ENCODE measurements around the gene ZC3H12C. TPM values are rescaled to one million over a fixed set of nuclear protein-coding genes. Genes with fewer than 3 reads are reported as not detected.

ZC3H12C gene
- total RNA-seq, 2 experiments from 2014 or later = not detected

- H2AFZ ChIP-seq (ENCODE audit: low read length) = no peak overlapping the region
- BruUV-seq (replicated peaks) = no TSS peak
- ChIA-PET CTCF (ENCODE audit: unreplicated experiment) (no interaction called here), POLR2A (interaction anchor here (0.6 to 1.3 kb wide), 3 partner anchors 17 to 226 kb away, joined by 3 read pairs; no protein-coding TSS in a partner anchor)
- no peak overlapping the region for H3K27ac ChIP-seq (ENCODE audit: low read depth, low read length, poor library complexity, severe bottlenecking)
- H3K4me2 ChIP-seq (ENCODE audit: low read length) = no peak overlapping the region
- H4K20me1 ChIP-seq (ENCODE audit: insufficient read depth, low read length) = no peaks in the 10 kb centered on the region
- H3K79me2 ChIP-seq (ENCODE audit: insufficient read depth, low read depth, low read length) = no peaks in the 10 kb centered on the region
- no peaks in the 10 kb centered on the region for H3K9me3 ChIP-seq (ENCODE audit: low read length)
- H3K9me2 ChIP-seq (ENCODE audit: insufficient read depth, low read length) = no peaks in the 10 kb centered on the region
- no peak for DNase-seq (ENCODE audit: low spot score)
- H3K4me3 ChIP-seq (ENCODE audit: low read depth, low read length, poor library complexity, severe bottlenecking) = no peak overlapping the region
- intact Hi-C loops (cut with micrococcal nuclease; ENCODE audit: unreplicated experiment) = no loop called here
- TF ChIP-seq EZH2phosphoT487 (IDR thresholded peaks at IDR 0.05; ENCODE audit: borderline replicate concordance, low read depth, low read length) = no peak
- TF ChIP-seq, protein P1, sequence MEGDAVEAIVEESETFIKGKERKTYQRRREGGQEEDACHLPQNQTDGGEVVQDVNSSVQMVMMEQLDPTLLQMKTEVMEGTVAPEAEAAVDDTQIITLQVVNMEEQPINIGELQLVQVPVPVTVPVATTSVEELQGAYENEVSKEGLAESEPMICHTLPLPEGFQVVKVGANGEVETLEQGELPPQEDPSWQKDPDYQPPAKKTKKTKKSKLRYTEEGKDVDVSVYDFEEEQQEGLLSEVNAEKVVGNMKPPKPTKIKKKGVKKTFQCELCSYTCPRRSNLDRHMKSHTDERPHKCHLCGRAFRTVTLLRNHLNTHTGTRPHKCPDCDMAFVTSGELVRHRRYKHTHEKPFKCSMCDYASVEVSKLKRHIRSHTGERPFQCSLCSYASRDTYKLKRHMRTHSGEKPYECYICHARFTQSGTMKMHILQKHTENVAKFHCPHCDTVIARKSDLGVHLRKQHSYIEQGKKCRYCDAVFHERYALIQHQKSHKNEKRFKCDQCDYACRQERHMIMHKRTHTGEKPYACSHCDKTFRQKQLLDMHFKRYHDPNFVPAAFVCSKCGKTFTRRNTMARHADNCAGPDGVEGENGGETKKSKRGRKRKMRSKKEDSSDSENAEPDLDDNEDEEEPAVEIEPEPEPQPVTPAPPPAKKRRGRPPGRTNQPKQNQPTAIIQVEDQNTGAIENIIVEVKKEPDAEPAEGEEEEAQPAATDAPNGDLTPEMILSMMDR (conservative IDR thresholded peaks at IDR 0.05; ENCODE audit: low read length) = no peak
- H3K36me3 ChIP-seq (ENCODE audit: insufficient read depth, low read length) = no peaks in the 10 kb centered on the region
- H3K4me1 ChIP-seq (ENCODE audit: insufficient read depth, low read length, poor library complexity, severe bottlenecking) = no peaks in the 10 kb centered on the region
These were observed 105.0 kb downstream of the ZC3H12C start for GRCh38 chr11:110198031-110198729.

- ChIA-PET CTCF (ENCODE audit: unreplicated experiment) (no interaction called here), POLR2A (interaction anchor here (0.5 to 0.7 kb wide), 5 partner anchors 134 to 348 kb away, joined by 3 read pairs; no protein-coding TSS in a partner anchor)
- Histone ChIP-seq H3K79me2 (ENCODE audit: insufficient read depth, low read depth, low read length) (no peaks in the 10 kb centered on the region), H3K4me2 (ENCODE audit: low read length) (no peak overlapping the region), H3K27ac (ENCODE audit: low read depth, low read length, poor library complexity, severe bottlenecking) (no peak overlapping the region), H4K20me1 (ENCODE audit: insufficient read depth, low read length) (no peaks in the 10 kb centered on the region), H3K9me2 (ENCODE audit: insufficient read depth, low read length) (no peaks in the 10 kb centered on the region), H2AFZ (ENCODE audit: low read length) (no peak overlapping the region), H3K4me3 (ENCODE audit: low read depth, low read length, poor library complexity, severe bottlenecking) (no peak overlapping the region), H3K36me3 (ENCODE audit: insufficient read depth, low read length) (no peaks in the 10 kb centered on the region), H3K9me3 (ENCODE audit: low read length) (no peaks in the 10 kb centered on the region), H3K4me1 (ENCODE audit: insufficient read depth, low read length, poor library complexity, severe bottlenecking) (no peaks in the 10 kb centered on the region)
- intact Hi-C loops (cut with micrococcal nuclease; ENCODE audit: unreplicated experiment) = no loop called here
- no TSS peak for BruUV-seq (replicated peaks)
- no peak for DNase-seq (ENCODE audit: low spot score)
- TF ChIP-seq EZH2phosphoT487 (IDR thresholded peaks at IDR 0.05; ENCODE audit: borderline replicate concordance, low read depth, low read length) = no peak
- TF ChIP-seq, protein P1 (conservative IDR thresholded peaks at IDR 0.05; ENCODE audit: low read length) = no peak
These were observed 106.2 kb downstream of the ZC3H12C start for GRCh38 chr11:110199184-110199981.
